ENCODE results near the gene FLVCR2.

GRCh38 chr14:75543786-75544185 lies 34.6 kb upstream of the FLVCR2 start:
- TF ChIP-seq CTCF (conservative IDR thresholded peaks at IDR 0.05) (no peak), EZH2 (IDR thresholded peaks at IDR 0.05; ENCODE audit: low read depth) (no peak)

Measured in PC-9 (cell line).